Right renal cortex interstitium (tissue), 3 donors: ENCODE data around the gene ALOXE3. TPM values are rescaled to one million over a fixed set of nuclear protein-coding genes. Genes with fewer than 3 reads are reported as not detected.
"Not testable (repeated sequence)": the region's sequence is repeated elsewhere in the genome, so short reads cannot be mapped to it uniquely, and the experiment has no call there.

Experiments used
- DNase-seq, 3 donors: peaks; one replicate each; pipeline ENCODE4 v3.0.0-alpha.2; 2013; ENCODE audit warnings: low read depth in 3 of 3, low spot score in 2 of 3
- polyA plus RNA-seq, 3 donors: library from polyadenylated mRNA; unstranded; fragments of 120-200 nt; gene quantifications; one replicate each; pipeline ENCODE4 v1.2.1, GENCODE V29; 2013; ENCODE audit not compliant: insufficient read length in 3 of 3

Gene ALOXE3
- polyA plus RNA-seq, 3 donors = not detected

DNA sequence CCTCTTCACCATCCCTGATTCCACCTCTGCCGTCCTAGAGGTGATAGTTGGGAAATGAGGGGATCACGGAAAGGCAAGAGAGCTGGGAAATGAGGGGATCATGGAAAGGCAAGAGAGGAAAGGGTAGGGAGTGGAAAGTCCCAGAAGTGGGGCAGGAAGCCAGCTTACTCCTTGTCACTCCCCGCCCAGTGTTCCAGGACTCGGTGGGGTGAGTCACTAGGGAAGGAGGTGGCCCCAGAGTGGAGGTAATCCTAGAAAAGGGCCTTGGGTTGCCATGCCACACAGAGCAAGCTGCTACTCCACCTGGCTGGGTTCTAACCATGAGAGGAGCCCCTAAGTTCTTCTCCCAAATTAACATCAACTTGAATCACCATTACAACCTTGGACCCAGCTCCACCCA, 14.8 kb downstream of the ALOXE3 start:
- no peak for DNase-seq

DNA sequence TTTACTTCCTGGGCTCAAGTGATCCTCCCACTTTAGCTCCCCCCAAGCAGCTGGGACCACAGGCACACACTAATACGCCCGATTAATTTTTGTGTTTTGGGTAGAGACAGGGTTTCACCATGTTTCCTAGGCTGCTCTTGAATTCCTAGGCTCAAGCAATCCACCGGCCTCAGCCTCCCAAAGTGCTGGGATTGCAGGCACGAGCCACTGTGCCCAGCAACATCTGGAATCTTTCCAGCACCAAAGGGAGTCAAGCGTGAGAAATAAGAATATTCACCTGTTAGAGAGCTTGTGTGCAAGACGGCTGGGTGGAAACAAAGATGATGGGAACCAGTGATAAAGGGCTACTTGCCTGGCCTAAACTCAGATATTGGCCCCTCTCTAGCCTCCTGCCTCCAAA, 16.6 kb downstream of the ALOXE3 start:
- DNase-seq = no peak

DNA sequence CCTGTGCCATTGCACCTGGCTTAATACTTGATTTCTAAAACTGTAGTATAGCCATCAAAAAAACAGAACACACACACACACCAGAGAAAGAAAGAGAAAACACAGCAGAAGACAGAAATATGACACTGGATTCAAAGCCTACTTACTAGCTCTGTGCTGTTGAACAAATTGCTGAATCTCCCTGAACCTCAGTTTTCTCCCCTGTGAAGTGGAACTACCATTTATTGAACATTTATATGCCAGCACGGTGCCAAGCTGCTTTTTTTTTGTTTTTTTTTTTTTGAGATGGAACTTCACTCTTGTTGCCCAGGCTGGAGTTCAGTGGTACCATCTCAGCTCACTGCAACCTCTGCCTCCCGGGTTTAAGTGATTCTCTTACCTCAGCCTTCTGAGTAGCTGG, 17.6 kb downstream of the ALOXE3 start:
- no peak for DNase-seq

DNA sequence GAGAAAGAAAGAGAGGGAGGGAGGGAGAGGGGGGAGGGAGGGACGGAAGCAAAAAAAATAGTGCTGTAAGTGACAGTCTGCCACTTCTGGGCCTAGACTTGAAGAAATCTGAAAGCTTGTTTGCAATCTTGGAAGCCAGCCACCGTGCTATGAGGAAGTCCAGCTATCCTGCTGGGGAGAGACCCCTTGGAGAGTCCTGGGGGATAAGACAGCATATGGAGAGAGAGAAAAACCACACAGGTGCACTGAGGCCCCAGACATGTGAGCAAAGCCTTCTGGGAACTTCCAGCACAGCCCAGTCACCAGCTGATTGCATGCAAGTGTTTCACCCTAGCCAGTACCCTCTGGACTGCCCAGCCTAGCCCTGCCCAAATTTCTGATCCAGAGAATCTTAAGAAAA, 18.2 kb downstream of the ALOXE3 start:
- DNase-seq = no peak

DNA sequence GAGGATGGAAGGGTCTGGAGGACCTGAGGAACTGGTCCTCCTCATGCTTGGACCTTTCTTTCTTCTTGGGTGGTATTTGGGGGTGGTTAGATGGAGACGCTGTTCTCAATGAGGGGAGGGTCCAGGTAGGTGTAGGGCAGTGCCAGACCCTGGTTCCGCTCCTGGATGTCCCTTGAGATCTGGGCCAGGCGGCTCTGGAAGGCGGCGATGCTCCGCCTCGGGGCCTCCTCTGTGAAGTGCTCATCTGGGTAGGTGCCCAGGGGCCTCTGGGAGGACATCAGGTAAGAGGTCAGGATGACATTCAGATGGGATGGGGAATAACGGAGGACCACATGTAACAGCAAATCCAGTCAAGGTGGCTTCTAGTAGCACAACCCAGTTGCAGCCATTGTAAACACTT, 21.8 kb downstream of the ALOXE3 start:
- DNase-seq = no peak

DNA sequence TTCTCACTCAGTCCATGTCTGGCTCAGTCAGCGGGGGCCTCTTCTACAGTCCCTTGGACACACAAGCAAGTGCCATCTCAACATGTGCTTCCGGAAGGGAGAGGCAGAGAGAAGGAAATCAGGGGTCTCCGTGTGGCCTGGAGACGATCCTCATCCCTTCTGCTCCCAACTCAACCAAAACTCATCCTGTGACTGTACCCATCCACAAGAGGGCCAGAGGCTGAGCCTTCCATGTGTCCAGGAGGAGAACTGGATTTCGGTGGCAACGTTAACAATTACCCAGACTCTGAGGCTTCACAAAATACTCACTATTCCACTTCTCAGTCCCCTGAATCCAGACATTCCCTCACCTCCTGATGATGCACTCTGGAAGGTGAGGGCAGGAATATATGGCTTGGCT, 23.0 kb downstream of the ALOXE3 start:
- DNase-seq = no peak

DNA sequence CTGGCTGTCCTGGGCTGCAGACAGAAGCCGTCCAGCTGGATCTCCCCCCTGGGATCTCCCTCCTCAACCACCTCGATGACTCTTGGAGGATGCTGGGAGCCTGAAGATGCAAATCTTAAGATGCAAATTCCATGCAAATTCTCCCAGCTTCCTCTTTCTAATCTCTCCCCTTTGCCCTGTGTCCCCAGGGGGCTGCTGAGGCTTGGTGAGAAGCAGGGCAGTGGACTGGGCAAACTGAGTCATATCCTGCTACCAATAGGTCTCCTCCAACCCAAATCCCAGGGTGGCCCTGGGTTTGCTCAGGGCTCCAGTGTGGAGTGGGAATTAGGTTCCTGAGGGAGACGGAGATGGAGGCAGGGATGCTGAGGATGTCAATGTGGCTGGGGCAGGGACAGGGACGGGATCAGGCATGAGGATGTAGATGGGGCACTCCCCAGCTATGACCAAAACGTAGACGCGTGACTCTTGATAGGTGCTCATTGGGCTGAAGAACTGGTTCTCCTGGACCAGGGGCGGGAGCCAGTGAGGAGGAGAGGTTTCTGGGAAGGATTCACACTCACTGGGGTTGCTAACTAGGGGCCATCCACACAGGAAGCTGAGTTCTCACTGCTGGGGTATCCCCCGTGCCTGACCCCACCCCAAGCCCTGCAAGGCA, 27.2 kb downstream of the ALOXE3 start:
- DNase-seq = no peak

DNA sequence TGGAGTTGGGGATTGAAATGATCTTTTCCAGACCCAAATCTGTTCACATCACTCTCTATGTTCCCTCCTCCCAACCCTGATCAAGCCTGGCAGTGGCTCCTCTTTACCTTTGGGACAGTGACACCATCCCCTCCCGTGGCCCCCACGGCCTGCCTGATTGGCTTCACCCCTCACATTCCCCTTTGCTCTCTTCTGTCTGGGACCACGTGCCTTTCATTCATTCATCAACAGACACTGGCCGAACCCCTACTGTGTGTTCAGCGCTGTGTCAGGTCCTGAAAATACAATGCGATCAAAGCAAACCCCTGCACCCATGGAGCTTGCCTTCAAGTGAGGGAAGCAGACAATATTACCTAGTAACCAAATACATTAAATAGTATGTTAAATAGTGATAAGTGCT, 28.6 kb downstream of the ALOXE3 start:
- DNase-seq = no peak

DNA sequence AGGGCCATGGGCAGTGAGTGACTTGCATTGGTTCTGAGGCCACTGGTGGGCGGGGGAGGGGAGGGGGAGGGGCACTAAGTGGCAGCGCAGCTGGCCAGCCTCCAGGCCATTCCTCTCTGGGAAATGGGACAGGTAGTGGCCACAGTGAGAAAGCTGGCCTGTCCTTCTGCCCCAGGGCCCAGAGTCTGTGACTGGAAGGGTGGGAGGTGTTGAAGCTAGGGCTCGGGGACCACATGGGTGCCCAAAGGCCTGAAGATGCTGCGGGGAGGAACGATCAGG, 30.4 kb downstream of the ALOXE3 start:
- DNase-seq = no peak

DNA sequence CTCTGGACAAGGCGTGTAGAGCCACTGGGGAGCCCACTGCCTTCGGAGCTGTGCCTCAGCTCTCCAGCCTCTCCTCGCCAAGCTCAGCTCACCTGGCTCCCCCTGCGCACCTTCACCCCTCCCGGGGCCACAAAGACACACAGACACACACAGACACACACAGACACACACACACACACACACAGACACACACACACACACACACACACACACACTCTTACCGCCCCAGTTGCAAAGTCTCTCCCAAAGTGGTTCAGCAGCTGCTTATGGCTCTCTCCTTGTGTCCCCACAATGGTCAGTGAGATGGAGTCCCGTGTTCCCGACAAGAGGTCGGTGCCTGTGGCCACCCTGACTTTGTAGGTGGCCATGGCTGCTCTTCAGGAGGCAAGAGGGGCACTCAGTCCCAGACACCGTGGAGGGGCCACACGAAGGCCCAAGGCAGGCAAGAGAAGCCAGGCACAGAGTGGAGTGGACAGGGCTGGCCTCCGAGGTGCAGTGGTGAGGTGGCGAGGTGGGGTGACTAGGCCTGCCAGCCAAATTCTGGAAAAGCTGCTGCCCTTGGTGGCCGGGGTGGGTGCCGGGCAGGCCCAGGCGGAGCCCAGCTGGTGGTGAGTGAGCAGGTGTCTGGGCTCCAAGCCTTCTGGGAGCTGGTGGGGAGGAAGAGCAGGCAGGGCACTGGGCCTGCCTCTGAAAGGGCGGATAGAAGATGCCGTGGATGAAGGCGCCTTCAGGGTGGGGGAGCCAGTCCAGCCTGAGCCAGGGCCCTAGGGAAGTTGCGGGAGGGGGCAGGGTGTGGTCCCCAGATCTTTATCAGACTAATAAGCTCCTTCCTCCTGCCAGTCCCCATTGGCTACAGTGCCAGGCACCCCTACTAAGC, 31.0 kb downstream of the ALOXE3 start, which contains the start of gene ALOX12B:
Gene ALOX12B (minus strand): TSS at position 642 of the 877 bp plus-strand sequence. CDS start 274 bp downstream, at position 368.
- DNase-seq = no peak

DNA sequence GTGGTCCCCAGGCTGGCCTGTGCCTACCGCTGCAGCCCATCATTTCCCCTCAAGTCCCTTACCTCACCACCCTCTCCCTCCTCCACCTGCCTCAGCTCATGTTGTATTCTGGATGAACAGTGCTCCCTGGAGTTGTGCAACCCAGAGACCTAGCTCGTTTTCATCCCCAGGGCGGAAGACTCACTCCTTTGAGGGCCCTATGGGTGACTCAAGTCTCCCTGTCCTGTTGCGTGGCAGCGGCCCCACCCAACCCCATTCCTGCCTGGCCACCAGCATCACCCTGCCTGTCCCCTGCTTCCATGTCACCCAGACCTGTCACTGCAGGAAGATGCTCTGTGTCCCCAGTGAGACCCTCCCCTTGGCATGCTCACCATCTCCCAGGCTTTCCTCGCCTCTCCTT, 34.1 kb downstream of the ALOXE3 start:
- DNase-seq = no peak

DNA sequence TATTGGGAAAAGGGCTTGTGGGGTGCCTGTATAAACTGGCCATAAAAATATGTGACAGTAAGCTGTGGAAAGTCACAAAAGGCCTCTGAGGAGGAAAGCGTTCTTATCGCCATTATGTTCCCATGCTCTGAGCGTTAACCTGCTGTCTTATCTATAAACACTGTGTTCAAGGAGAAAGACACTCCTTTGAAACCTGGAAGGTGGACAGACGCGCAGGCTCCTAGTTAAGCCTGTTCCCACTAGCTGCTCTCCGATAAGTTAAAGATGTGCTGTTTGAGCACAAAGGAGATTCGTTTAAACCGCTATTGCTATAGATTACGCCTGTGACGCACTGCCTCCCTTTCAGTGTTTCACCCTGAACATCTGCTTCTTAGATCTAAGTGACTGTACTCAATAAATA, 36.0 kb downstream of the ALOXE3 start:
- no peak for DNase-seq

DNA sequence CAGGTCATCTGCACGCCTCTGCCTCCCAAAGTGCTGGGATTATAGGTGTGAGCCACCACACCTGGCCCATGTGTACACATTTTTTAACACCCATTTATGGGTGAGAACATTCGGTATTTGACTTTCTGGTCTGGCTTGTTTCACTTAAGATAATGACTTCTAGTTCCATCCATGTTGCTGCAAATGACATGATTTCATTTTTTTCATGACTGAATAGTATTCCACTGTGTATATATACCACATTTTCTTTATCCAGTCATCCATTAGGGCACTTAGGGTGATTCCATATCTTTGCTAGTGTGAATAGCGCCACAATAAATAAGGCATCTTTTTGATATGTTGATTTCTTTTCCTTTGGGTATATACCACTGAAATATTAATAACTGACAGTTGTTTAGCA, 36.4 kb downstream of the ALOXE3 start:
- DNase-seq = no peak

DNA sequence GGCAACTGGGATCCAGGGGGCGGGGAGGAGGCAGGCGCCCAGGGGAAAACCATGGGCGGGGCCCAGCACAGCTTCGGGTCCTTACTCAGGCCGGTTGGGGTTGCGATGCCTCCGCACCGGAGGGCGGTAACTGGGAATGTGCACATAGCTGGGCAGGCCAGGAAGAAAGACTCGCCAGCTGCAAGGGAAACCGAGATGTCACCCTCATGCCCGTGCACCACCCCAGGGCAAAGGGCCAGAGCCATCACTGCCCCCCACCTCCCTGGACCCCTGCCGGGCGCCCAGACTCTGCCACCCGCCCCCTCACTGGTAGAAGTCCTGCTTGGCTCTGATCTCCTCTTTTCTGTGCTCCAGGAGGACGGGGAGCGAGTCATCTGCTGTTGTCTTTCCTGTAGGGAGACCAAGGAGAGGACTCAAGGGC, 37.5 kb downstream of the ALOXE3 start:
- DNase-seq = no peak

DNA sequence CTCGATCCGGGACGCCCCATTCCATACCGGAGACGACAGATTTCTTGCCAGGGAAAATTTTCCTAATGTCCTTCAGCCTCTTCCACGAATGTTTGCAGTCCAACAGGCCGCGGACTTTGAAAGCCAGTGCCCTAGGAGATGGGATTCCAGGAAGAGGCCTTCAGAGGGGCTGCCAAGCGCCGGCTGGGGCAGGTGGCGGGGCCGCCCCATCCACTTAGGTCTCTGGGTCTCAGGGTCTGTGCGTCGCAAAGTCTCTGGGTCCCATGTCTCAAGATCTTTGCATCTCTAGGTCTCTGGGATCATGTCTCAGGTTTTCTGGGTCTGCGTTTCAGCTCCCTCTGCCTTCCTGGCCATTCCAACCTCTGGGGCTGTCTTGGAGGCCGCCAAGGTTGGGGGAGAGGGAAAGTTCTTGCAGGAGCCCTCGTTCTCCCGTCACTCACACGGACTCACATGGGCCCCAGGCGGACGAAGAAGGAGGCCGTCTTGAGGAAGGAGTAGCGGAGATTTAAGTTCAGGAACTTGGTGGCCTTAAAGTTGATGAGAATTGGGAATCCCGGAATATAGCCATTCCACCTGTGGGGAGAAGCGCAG, 38.0 kb downstream of the ALOXE3 start:
- no peak for DNase-seq

DNA sequence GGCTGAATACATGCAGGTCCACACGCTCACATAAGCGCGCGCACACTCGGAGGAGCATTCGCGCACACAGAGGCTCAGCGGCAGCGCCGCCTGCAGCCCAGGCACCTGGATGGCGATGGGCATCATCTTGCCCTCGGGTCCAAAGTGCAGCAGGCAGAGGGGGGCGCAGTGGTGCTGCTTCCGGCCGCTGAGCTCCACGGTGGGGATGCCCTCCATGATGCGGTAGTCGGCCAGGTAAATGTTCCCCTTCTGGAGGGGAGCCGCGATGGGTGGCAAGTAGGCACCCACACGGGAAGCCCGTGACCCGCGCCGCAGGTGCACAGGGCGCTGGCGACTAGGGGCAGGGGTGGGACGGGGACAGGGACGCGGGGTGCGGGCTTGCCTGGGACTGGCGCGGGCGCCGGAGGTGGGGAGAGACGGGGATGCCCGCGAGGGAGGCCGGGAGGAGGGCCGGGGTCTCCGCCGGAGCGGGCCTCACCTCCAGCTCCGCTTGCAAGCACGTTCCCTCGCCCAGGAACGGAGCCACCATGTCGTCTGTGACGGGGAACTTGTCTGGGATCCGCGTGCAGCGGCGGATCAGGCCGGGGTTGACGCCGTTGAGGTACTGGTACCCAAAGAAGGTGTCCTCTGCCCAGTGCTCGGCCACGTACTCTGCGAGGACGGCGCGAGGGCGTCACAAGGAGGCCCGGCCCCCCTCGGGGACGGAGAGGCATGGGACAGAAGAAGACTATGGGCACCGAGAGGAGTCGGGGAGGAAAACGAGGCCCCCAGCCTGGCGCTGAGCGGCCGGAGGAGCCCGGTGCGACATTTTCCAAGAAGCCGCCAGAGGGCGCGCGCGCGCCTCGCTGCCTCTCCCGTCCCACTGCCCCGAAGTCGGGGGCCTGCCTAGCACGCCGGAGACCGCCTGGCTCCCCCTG, 38.8 kb downstream of the ALOXE3 start:
- no peak for DNase-seq

DNA sequence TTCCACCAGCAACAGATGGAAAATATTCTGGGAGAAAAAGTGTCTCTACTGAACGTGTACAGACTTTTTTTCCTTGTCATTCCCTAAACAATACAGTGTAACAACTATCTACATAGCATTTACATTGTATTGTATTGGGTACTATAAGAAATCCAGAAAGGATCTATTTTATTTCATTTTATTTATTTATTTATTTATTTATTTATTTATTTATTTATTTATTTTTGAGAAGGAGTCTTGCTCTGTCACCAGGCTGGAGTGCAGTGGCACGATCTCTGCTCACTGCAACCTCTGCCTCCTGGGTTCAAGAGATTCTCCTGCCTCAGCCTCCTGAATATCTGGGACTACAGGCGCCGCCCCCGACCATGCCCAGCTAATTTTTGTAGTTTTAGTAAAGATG, 40.4 kb downstream of the ALOXE3 start:
- not testable (repeated sequence) for DNase-seq

DNA sequence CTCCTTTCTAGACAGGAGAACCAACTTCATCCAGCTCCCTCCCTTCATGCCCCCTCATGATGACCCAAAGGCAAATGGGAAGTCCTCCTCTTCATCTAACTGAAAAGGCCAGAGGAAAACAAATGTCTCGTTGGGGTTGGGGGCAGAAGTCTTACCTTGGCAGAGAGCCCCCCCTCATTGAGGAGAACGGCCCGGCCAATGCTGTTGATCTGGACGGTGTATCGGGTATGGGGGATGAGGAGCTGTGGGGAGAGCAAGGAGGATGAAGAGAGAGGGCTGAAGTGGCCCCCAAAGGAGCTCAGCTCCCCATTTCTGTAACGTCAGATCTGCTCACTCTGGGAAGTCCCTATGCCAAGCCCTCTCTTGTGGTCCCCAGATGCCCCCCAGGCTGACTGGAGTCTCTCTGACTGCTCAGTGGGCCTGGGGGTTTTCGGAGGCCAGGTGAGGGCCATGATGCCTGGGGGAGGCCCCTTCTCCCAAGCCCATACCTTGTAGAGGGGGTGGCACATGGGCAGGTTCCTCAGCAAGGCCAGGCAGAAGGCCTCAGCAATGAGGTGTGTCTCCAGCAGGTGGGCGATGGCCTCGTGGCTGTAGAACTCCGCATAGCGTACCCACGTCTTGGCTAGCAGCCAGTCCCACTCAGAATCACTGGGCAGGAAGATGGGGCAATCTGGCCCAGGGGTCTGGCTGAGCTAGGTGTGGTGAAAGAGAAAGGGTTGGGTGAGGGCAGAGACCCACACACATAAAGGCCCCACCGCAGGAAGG, 41.6 kb downstream of the ALOXE3 start:
- DNase-seq = no peak

DNA sequence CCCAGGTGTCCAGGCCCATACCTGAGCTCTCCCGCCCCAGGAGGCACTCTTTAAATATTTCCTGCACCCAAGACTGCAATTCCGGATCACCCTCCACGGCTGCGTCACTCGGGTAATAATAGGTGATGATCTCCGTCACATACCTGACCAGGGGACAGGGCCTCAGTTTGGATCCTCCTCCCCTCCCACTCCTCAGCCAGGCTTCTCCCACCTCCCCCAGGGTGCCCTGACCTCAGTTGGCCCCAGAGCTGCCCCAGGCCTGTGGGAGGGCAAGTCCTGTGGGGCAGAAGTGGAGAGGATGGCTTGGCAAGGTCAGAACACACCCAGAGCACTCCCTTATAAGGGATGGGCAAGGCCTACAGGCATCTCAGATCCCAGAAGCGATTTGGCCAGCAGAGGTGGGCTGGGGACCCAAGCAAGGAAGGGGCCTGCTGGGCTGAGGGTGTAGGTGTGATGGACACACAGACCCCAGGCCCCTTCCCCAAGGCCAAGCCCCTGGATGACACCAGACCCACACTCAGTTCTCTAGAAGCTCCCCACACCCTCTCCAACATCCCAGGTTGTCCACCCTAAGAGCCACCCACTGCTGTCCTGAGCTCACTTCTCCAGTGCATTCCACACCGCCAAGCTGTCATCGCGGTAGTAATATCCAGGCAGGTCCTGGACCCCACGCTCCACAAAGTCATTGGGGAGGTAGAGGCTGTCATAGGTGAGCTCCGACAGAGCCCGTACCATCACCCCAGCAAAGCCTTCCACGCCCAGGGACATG, 42.6 kb downstream of the ALOXE3 start:
- no peak for DNase-seq
